ENCODE results near the gene GAREM1. TPM values are rescaled to one million over a fixed set of nuclear protein-coding genes. Genes with fewer than 3 reads are reported as not detected.
A peak's percentile ranks its signal among the peaks of the same experiment; 100 is the strongest.

The GAREM1 gene
- total and polyA plus RNA-seq, 2 donors from 2014 or later = 7.0 to 47.0 TPM

DNA sequence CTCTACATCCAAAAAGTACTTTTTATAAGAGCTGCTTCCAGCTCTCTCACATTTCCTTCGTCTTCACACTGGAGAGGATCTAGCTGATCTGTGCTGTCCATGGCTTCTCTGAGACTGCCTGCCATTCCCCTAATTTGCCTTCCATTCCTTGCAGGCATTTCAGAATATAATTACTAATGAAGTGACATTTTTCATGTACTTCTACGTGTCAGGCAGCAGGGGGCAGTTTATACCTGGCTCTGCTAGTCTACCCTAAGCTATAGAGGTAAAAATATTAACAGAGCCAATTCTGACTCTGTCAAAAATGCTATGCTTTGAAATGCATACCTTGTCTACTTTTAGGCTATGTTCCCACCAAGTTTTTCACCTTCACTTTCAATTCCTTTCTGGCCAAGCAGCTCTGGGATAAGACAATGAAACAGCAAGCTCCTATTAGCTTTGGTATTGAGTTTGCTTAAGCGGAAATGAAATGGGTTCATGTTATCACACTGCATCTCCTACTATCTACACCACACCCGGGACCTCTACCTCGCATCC, 198.9 kb downstream of the GAREM1 start:
- H3K27ac ChIP-seq (ENCODE audit: low read depth in 2 of 2, low read length in 2 of 2) = no peak overlapping the region
- H3K4me3 ChIP-seq (ENCODE audit: low read length in 3 of 3) = no peak overlapping the region
- H3K4me1 ChIP-seq (ENCODE audit: control insufficient read depth in 2 of 3, insufficient read depth in 2 of 3, low read depth in 1 of 3, low read length in 3 of 3) = peaks cover 0 to 2% (median 1%) of the 10 kb centered on the region in 3 donors
- no peaks in the 10 kb centered on the region for H3K27me3 ChIP-seq (ENCODE audit: control insufficient read depth, insufficient read depth, low read length)
- DNase-seq (peak in 3 of 5 donors; percentile 42 to 64 (median 59)), FAIRE-seq (peak; percentile 51)
- TF ChIP-seq, protein P1, sequence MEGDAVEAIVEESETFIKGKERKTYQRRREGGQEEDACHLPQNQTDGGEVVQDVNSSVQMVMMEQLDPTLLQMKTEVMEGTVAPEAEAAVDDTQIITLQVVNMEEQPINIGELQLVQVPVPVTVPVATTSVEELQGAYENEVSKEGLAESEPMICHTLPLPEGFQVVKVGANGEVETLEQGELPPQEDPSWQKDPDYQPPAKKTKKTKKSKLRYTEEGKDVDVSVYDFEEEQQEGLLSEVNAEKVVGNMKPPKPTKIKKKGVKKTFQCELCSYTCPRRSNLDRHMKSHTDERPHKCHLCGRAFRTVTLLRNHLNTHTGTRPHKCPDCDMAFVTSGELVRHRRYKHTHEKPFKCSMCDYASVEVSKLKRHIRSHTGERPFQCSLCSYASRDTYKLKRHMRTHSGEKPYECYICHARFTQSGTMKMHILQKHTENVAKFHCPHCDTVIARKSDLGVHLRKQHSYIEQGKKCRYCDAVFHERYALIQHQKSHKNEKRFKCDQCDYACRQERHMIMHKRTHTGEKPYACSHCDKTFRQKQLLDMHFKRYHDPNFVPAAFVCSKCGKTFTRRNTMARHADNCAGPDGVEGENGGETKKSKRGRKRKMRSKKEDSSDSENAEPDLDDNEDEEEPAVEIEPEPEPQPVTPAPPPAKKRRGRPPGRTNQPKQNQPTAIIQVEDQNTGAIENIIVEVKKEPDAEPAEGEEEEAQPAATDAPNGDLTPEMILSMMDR (IDR thresholded peaks at IDR 0.05; ENCODE audit: borderline replicate concordance, extremely low read depth, insufficient read depth) = peak; percentile 86
- intact Hi-C loops (cut with DNase I) = no loop called here
- H3K9ac ChIP-seq (ENCODE audit: low read length in 3 of 3) = no peak overlapping the region
- peaks cover 0 to 29% (median 3%) of the 10 kb centered on the region in 3 donors for H3K36me3 ChIP-seq (ENCODE audit: control insufficient read depth in 2 of 3, insufficient read depth in 3 of 3, low read length in 3 of 3)
- H3K9me3 ChIP-seq (ENCODE audit: control insufficient read depth in 2 of 3, insufficient read depth in 1 of 3, low read length in 3 of 3) = no peaks in the 10 kb centered on the region

DNA sequence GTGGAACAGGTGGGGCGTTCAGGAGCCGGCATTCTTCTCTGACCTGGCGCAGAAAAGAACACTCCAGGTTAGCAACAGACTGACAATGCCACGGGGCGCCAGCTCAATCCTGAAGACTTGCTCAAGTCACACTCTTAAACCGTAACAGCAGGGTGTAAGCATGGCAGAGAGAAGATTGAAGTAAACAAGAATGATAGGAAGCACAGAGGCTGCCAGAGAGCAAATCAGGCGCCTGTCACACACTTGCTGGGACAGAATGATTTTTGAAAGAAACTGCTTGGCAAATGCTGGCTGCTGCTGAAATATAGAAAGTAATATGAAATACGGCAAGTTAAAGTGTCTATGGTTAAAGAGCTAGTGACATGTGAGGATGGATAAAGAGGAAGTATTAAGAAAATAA, 200.3 kb downstream of the GAREM1 start:
- Histone ChIP-seq H3K9ac (ENCODE audit: low read length in 3 of 3) (no peak overlapping the region), H3K4me1 (ENCODE audit: control insufficient read depth in 2 of 3, insufficient read depth in 2 of 3, low read depth in 1 of 3, low read length in 3 of 3) (no peaks in the 10 kb centered on the region), H3K27me3 (ENCODE audit: control insufficient read depth, insufficient read depth, low read length) (no peaks in the 10 kb centered on the region), H3K9me3 (ENCODE audit: control insufficient read depth in 2 of 3, insufficient read depth in 1 of 3, low read length in 3 of 3) (no peaks in the 10 kb centered on the region), H3K4me3 (ENCODE audit: low read length in 3 of 3) (no peak overlapping the region), H3K36me3 (ENCODE audit: control insufficient read depth in 2 of 3, insufficient read depth in 3 of 3, low read length in 3 of 3) (peaks cover 0 to 29% (median 3%) of the 10 kb centered on the region in 3 donors), H3K27ac (ENCODE audit: low read depth in 2 of 2, low read length in 2 of 2) (no peak overlapping the region)
- DNase-seq (no peak), FAIRE-seq (no peak)
- TF ChIP-seq, protein P1 (IDR thresholded peaks at IDR 0.05; ENCODE audit: borderline replicate concordance, extremely low read depth, insufficient read depth) = no peak
- intact Hi-C loops (cut with DNase I) = no loop called here

DNA sequence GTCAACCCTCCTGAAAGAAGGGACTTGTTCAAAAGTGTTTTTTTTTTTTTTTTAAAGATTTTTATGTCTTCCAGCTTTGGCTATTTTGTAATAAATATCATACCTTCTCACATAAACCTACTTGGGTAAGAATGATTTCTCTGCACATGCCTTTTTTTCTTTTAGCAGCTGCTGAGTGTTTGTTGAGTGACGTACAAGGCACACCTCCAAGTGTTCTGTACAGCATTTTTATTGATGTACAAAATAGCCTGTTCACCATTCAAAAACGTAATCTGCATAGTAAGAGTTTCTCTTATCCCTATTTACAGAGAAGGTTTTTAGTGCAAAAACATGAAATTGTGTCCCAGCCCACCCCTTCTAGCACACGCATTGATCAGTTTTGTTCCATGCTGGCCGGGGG, 203.2 kb downstream of the GAREM1 start:
- no peaks in the 10 kb centered on the region for H3K9me3 ChIP-seq (ENCODE audit: control insufficient read depth in 2 of 3, insufficient read depth in 1 of 3, low read length in 3 of 3)
- H3K27me3 ChIP-seq (ENCODE audit: control insufficient read depth, insufficient read depth, low read length) = no peaks in the 10 kb centered on the region
- no peak overlapping the region for H3K4me3 ChIP-seq (ENCODE audit: low read length in 3 of 3)
- H3K4me1 ChIP-seq (ENCODE audit: control insufficient read depth in 2 of 3, insufficient read depth in 2 of 3, low read depth in 1 of 3, low read length in 3 of 3) = no peaks in the 10 kb centered on the region
- peaks cover 0 to 29% (median 3%) of the 10 kb centered on the region in 3 donors for H3K36me3 ChIP-seq (ENCODE audit: control insufficient read depth in 2 of 3, insufficient read depth in 3 of 3, low read length in 3 of 3)
- DNase-seq (no peak), FAIRE-seq (no peak)
- TF ChIP-seq, protein P1 (IDR thresholded peaks at IDR 0.05; ENCODE audit: borderline replicate concordance, extremely low read depth, insufficient read depth) = no peak
- no peak overlapping the region for H3K9ac ChIP-seq (ENCODE audit: low read length in 3 of 3)
- no peak overlapping the region for H3K27ac ChIP-seq (ENCODE audit: low read depth in 2 of 2, low read length in 2 of 2)
- intact Hi-C loops (cut with DNase I) = loop anchor here (10.0 kb wide), 1 partner anchor 207 kb away; the partner anchor contains the start of gene GAREM1

Measured in kidney (tissue), 14 donors.